Activated CD4-positive, alpha-beta T cell treated with anti-CD3 and anti-CD28 coated beads for 36 hours (primary cell): ENCODE measurements around the gene CD84. TPM values are rescaled to one million over a fixed set of nuclear protein-coding genes. Genes with fewer than 3 reads are reported as not detected.
"Not testable (repeated sequence)": the region's sequence is repeated elsewhere in the genome, so short reads cannot be mapped to it uniquely, and the experiment has no call there.

ENCODE experiments used
- ATAC-seq: fragments of 200-7000 bp; cut with Tn5 transposase; one replicate; pipeline ENCODE4 v1.10.0; 2021; ENCODE audit warnings: mild to moderate bottlenecking, moderate library complexity
- CTCF ChIA-PET: fragments of 350-600 bp; sonication (Branson Sonifier 250); formaldehyde crosslinking; loops from one replicate; lab custom pipeline; 2021; ENCODE audit warnings: antibody characterized with exemption; lab: Charles Lee
- POLR2A ChIA-PET: fragments of 350-600 bp; sonication (Branson Sonifier 250); formaldehyde crosslinking; loops from one replicate; lab custom pipeline; 2021; ENCODE audit warnings: antibody characterized with exemption, inconsistent platforms; lab: Charles Lee
- DNase-seq: peaks from one replicate; pipeline ENCODE4 v3.0.0-alpha.2; 2020
- H3K27ac Mint-ChIP-seq: one replicate; pipeline ENCODE4 v1.8.0; 2021; ENCODE audit warnings: mixed read lengths
- H3K27me3 Mint-ChIP-seq: one replicate; pipeline ENCODE4 v1.8.0; 2021; ENCODE audit warnings: mixed read lengths
- H3K36me3 Mint-ChIP-seq: one replicate; pipeline ENCODE4 v1.8.0; 2021; ENCODE audit warnings: low read depth, mixed read lengths
- H3K4me1 Mint-ChIP-seq: one replicate; pipeline ENCODE4 v1.8.0; 2021; ENCODE audit warnings: mixed read lengths
- H3K4me3 Mint-ChIP-seq: one replicate; pipeline ENCODE4 v1.8.0; 2021; ENCODE audit warnings: mild to moderate bottlenecking, moderate library complexity, mixed read lengths
- H3K9me3 Mint-ChIP-seq: one replicate; pipeline ENCODE4 v1.8.0; 2021; ENCODE audit warnings: low read depth, mixed read lengths
- intact Hi-C, 2 experiments: fragments of 100-400 bp; cut with DNase I in 1 of 2; cut with micrococcal nuclease in 1 of 2; formaldehyde crosslinking; loops; one replicate each; pipeline versions ENCODE4 v1.14.2 to v1.15.1; 2022 to 2024; cut with DNase I, micrococcal nuclease
- total RNA-seq, 2 experiments: library from RNA; stranded (reverse); gene quantifications; one replicate each; pipeline ENCODE4 v1.2.3, GENCODE V29; 2021

CD84 gene
- total RNA-seq, 2 experiments from 2014 or later = 14.8 to 17.8 TPM

- Mint-ChIP-seq H3K4me1 (no peaks in the 10 kb centered on the region), H3K27ac (no peak overlapping the region), H3K36me3 (peaks cover 14% of the 10 kb centered on the region), H3K27me3 (no peaks in the 10 kb centered on the region), H3K9me3 (peaks cover 24% of the 10 kb centered on the region), H3K4me3 (no peak overlapping the region)
- intact Hi-C loops = no loop called here
- no peak for DNase-seq
- POLR2A ChIA-PET = no interaction called here
- CTCF ChIA-PET = interaction anchor here (0.5 to 1.4 kb wide), 6 partner anchors 10 to 590 kb away, joined by 3 to 4 read pairs (median 3); no protein-coding TSS in a partner anchor
- no peak for ATAC-seq
Measured at GRCh38 chr1:160597705-160598104, 18.4 kb upstream of the CD84 start.

DNA sequence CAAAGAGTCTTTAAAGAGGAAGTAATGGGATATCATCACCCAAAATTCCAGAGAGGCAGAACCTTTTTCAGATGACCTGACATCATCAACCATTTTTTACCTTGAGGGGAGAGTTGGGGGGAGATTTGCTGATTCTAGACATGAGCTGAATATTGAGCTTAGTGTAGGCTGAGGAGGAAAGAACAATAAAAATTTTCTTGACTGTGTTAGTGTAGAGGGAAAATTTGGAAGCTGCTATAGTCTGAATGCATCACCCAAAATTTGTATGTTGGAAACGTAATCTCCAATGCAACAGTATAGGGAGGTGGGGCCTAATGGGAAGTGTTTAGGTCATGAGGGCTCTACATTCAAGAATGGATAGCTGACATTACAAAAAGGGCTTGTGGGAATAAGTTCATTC is 17.8 kb upstream of the CD84 start:
- ATAC-seq (no peak), DNase-seq (no peak)
- POLR2A ChIA-PET = no interaction called here
- Mint-ChIP-seq H3K9me3 (peaks cover 24% of the 10 kb centered on the region), H3K4me1 (no peaks in the 10 kb centered on the region), H3K27me3 (no peaks in the 10 kb centered on the region), H3K4me3 (no peak overlapping the region), H3K27ac (no peak overlapping the region), H3K36me3 (peaks cover 14% of the 10 kb centered on the region)
- intact Hi-C loops = no loop called here
- CTCF ChIA-PET = interaction anchor here (0.5 to 1.4 kb wide), 5 partner anchors 10 to 447 kb away, joined by 3 to 4 read pairs (median 3); no protein-coding TSS in a partner anchor

GRCh38 chr1:160590488-160590887 is 11.2 kb upstream of the CD84 start:
- no peaks in the 10 kb centered on the region for H3K27me3 Mint-ChIP-seq
- ChIA-PET CTCF (interaction anchor here (0.8 to 1.4 kb wide), 4 partner anchors 14 to 48 kb away, joined by 3 to 4 read pairs (median 3); no protein-coding TSS in a partner anchor), POLR2A (no interaction called here)
- H3K4me3 Mint-ChIP-seq = no peak overlapping the region
- ATAC-seq = peak; percentile 30
- peaks cover 6% of the 10 kb centered on the region for H3K36me3 Mint-ChIP-seq
- intact Hi-C loops = no loop called here
- DNase-seq = no peak
- H3K27ac Mint-ChIP-seq = no peak overlapping the region
- H3K4me1 Mint-ChIP-seq = peaks cover 14% of the 10 kb centered on the region
- H3K9me3 Mint-ChIP-seq = peaks cover 10% of the 10 kb centered on the region

DNA sequence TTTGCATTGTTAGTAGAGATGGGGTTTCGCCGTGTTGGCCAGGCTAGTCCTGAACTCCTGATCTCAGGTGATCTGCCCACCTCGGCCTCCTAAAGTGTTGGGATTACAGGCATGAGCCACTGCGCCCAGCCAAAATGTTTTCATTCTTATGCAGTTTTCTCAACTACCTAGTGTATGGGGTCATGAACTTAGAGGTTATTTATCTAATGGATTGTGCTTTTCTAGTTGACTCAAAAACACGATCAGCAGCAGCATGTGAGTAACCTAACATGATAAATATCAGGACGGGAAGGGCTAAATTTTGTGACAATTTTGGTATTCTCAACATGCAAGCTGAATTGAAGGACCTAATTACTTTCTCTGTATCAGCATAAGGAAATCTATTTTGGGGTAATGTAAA is 9.2 kb upstream of the CD84 start:
- Mint-ChIP-seq H3K9me3 (peaks cover 2% of the 10 kb centered on the region), H3K4me3 (no peak overlapping the region), H3K36me3 (peaks cover 2% of the 10 kb centered on the region), H3K27ac (no peak overlapping the region), H3K4me1 (peaks cover 26% of the 10 kb centered on the region), H3K27me3 (no peaks in the 10 kb centered on the region)
- ChIA-PET POLR2A (no interaction called here), CTCF (interaction anchor here (0.9 to 1.3 kb wide), 4 partner anchors 14 to 104 kb away, joined by 3 read pairs; no protein-coding TSS in a partner anchor)
- intact Hi-C loops = no loop called here
- no peak for ATAC-seq
- no peak for DNase-seq

DNA sequence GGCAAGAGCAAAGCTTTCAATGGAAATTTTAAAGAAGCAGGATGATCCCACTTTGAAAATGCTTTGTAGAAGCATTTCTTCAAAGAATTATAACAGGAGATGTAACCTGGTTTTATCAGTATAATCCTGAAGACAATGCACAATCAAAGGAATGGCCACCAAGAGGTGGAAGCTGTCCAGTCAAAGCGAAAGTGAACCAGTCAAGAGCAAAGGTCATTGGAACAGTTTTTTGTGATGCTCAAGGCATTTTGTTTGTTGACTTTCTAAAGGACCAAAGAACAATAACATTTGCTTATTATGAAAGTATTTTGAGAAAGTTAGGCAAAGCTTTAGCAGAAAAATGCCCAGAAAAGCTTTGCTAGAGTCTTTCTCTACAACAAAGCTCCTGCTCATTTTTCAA is 5.5 kb upstream of the CD84 start:
- DNase-seq (no peak), ATAC-seq (no peak)
- Mint-ChIP-seq H3K27ac (peak overlapping the region; percentile 30), H3K36me3 (peaks cover 8% of the 10 kb centered on the region), H3K4me3 (no peak overlapping the region), H3K27me3 (no peaks in the 10 kb centered on the region), H3K4me1 (peaks cover 47% of the 10 kb centered on the region), H3K9me3 (peaks cover 6% of the 10 kb centered on the region)
- ChIA-PET POLR2A (interaction anchor here (0.6 kb wide), 1 partner anchor 97 kb away, joined by 3 read pairs; no protein-coding TSS in a partner anchor), CTCF (interaction anchor here (1.2 to 2.6 kb wide), 8 partner anchors 9 to 74 kb away, joined by 3 to 7 read pairs (median 3); no protein-coding TSS in a partner anchor)
- intact Hi-C loops = loop anchor here in 1 of 2 experiments (1.0 kb wide), 1 partner anchor 31 kb away; no protein-coding TSS in a partner anchor

DNA sequence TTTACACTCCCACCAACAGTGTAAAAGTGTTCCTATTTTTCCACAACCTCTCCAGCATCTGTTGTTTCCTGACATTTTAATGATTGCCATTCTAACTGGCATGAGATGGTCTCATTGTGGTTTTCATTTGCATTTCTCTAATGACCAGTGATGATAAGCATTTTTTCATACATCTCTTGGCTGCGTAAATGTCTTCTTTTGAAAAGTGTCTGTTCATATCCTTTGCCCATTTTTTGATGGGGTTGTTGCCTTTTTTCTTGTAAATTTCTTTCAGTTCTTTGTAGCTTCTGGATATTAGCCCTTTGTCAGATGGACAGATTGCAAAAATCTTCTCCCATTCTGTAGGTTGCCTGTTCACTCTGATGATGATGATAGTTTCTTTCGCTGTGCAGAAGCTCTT is 3.7 kb upstream of the CD84 start:
- peaks cover 54% of the 10 kb centered on the region for H3K4me1 Mint-ChIP-seq
- H3K27me3 Mint-ChIP-seq, H3K4me3 Mint-ChIP-seq, H3K9me3 Mint-ChIP-seq, DNase-seq, H3K36me3 Mint-ChIP-seq, intact Hi-C loops, ATAC-seq, H3K27ac Mint-ChIP-seq, POLR2A ChIA-PET: not testable (repeated sequence)
- CTCF ChIA-PET = interaction anchor here (0.8 to 2.6 kb wide), 2 partner anchors 10 to 34 kb away, joined by 3 to 7 read pairs; no protein-coding TSS in a partner anchor

GRCh38 chr1:160581961-160582360 is 2.7 kb upstream of the CD84 start:
- ATAC-seq (no peak), DNase-seq (no peak)
- ChIA-PET CTCF (interaction anchor here (1.5 to 4.8 kb wide), 2 partner anchors 25 to 38 kb away, joined by 3 to 45 read pairs; no protein-coding TSS in a partner anchor), POLR2A (no interaction called here)
- intact Hi-C loops = loop anchor here in 1 of 2 experiments (2.0 kb wide), 1 partner anchor 31 kb away; no protein-coding TSS in a partner anchor
- peaks cover 8% of the 10 kb centered on the region for H3K36me3 Mint-ChIP-seq
- H3K27ac Mint-ChIP-seq = peak overlapping the region; percentile 26
- no peak overlapping the region for H3K4me3 Mint-ChIP-seq
- peaks cover 7% of the 10 kb centered on the region for H3K9me3 Mint-ChIP-seq
- H3K27me3 Mint-ChIP-seq = no peaks in the 10 kb centered on the region
- H3K4me1 Mint-ChIP-seq = peaks cover 64% of the 10 kb centered on the region

DNA sequence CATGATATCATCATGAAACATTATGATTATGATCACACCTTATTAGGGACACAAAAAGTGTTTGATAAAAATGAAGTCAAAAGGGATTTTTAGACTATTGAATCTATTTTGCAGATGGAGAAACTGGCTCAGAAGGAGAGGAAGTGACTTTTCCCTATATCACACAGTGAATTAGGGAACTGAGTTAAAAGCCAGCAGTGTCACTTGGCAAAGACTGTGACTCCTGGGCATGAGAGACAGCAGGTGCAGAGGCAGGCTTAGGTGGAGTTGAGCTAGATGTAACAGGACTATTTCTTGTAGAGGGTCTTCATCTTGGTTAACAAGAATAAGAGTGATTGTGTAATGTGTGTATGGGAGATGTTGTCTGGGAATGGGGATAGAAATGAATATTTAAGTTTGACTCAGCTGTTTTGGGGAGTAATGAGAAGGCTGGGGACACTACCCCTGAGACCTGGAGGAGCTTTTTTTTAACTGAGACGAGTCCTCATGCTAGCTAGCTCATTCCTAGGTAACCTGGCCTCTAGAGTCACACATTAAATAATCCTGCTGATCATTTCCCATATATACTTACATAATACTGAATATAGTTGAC is 1.0 kb upstream of the CD84 start:
- intact Hi-C loops = loop anchor here in 1 of 2 experiments (2.0 kb wide), 1 partner anchor 30 kb away; no protein-coding TSS in a partner anchor
- H3K4me1 Mint-ChIP-seq = peaks cover 75% of the 10 kb centered on the region
- H3K27ac Mint-ChIP-seq = peak overlapping the region; percentile 82
- ChIA-PET POLR2A (no interaction called here), CTCF (interaction anchor here (0.8 to 4.8 kb wide), 6 partner anchors 15 to 60 kb away, joined by 3 to 45 read pairs (median 5); partner anchors contain the start of gene SLAMF6)
- no peak for DNase-seq
- H3K36me3 Mint-ChIP-seq = peaks cover 8% of the 10 kb centered on the region
- H3K4me3 Mint-ChIP-seq = peak overlapping the region; percentile 8
- H3K27me3 Mint-ChIP-seq = no peaks in the 10 kb centered on the region
- no peak for ATAC-seq
- H3K9me3 Mint-ChIP-seq = peaks cover 7% of the 10 kb centered on the region

DNA sequence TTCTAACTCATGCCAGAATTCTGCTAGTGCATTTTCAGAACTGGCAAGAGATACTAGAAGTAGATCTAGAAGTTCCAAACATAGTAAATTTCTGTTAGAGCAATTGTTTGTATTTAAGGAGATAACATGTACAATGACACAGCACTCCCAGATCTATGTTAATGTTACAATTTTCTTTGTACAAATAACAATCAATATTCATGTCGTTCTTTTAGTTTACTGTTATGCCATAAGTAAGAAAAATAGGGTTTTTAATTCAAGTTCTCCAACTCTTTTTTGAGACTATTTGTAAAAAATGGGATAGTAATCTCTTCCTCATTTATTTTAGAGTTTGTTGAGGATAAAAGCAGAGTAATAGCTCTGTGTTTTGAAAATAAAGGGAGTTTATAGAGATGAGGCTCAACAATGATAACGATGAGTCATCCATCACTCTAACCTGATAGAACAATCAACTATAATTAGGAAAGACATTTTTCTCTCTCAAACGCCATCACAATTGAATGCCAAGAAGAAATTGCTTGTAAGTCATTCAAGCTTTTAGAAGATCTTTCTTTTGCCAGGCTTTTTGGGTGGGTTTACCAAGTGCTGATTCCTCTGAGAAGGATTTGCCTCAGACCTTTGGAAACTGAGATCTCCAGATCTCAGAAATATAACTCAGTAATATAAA is 638 bp downstream of the CD84 start:
- Mint-ChIP-seq H3K36me3 (peaks cover 8% of the 10 kb centered on the region), H3K9me3 (peaks cover 7% of the 10 kb centered on the region)
- POLR2A ChIA-PET = no interaction called here

DNA sequence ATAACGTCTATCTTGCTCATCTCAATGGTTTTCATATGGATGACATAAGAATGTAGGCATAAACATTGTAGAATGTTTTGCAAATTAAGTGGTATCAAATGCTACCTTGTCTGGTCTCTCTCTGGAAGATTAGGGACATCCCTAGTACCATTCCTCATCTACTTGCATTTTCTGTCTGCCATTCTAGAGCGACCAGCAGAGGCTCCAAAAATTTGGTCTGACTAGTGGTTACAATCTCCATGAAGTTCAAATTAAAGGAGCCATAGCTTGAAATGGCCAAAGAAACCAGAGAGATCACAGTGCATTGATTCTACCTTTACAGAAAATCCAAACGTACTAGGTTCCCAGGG is 1.1 kb downstream of the CD84 start:
- Mint-ChIP-seq H3K4me1 (peaks cover 83% of the 10 kb centered on the region), H3K27me3 (no peaks in the 10 kb centered on the region), H3K36me3 (peaks cover 3% of the 10 kb centered on the region), H3K4me3 (peak overlapping the region; percentile 77), H3K9me3 (peaks cover 5% of the 10 kb centered on the region), H3K27ac (peak overlapping the region; percentile 95)
- ChIA-PET POLR2A (interaction anchor here (0.8 to 0.9 kb wide), 2 partner anchors 37 to 135 kb away, joined by 3 to 8 read pairs; no protein-coding TSS in a partner anchor), CTCF (interaction anchor here (0.6 to 4.8 kb wide), 21 partner anchors 8 to 254 kb away, joined by 3 to 45 read pairs (median 3); no protein-coding TSS in a partner anchor)
- peak; percentile 28 for DNase-seq
- ATAC-seq = no peak
- intact Hi-C loops = loop anchor here (2.0 to 5.0 kb wide), 4 partner anchors 27 to 316 kb away; partner anchors contain the start of genes DCAF8 (in 1 of the 2) and SLAMF6 (in 1 of the 2)

More for the DNA sequence above, 638 bp downstream of the CD84 start:
- Mint-ChIP-seq H3K27me3 (no peaks in the 10 kb centered on the region), H3K27ac (peak overlapping the region; percentile 95), H3K4me1 (peaks cover 80% of the 10 kb centered on the region), H3K4me3 (peak overlapping the region; percentile 77)
- CTCF ChIA-PET = interaction anchor here (1.0 to 4.8 kb wide), 10 partner anchors 10 to 202 kb away, joined by 3 to 45 read pairs (median 5); no protein-coding TSS in a partner anchor
- ATAC-seq (no peak), DNase-seq (no peak)
- intact Hi-C loops = loop anchor here (2.0 to 5.0 kb wide), 4 partner anchors 26 to 316 kb away; partner anchors contain the start of genes DCAF8 (in 1 of the 2) and SLAMF6 (in 1 of the 2)

- intact Hi-C loops = loop anchor here (1.0 to 5.0 kb wide), 6 partner anchors 27 to 315 kb away; partner anchors contain the start of genes DCAF8 (in 1 of the 2) and SLAMF6 (in 1 of the 2)
- peaks cover 86% of the 10 kb centered on the region for H3K4me1 Mint-ChIP-seq
- peak; percentile 10 for ATAC-seq
- peak overlapping the region; percentile 77 for H3K4me3 Mint-ChIP-seq
- peaks cover 3% of the 10 kb centered on the region for H3K9me3 Mint-ChIP-seq
- no peak for DNase-seq
- ChIA-PET POLR2A (interaction anchor here (0.8 to 0.9 kb wide), 2 partner anchors 37 to 134 kb away, joined by 3 to 8 read pairs; no protein-coding TSS in a partner anchor), CTCF (interaction anchor here (0.6 to 4.8 kb wide), 22 partner anchors 8 to 254 kb away, joined by 3 to 45 read pairs (median 3); no protein-coding TSS in a partner anchor)
- H3K27me3 Mint-ChIP-seq = no peaks in the 10 kb centered on the region
- H3K36me3 Mint-ChIP-seq = no peaks in the 10 kb centered on the region
- peak overlapping the region; percentile 96 for H3K27ac Mint-ChIP-seq
Measured at GRCh38 chr1:160577671-160578070, 1.6 kb downstream of the CD84 start.
